Central memory CD4-positive, alpha-beta T cell (primary cell): ENCODE measurements around the gene BLM.

Experiments
- DNase-seq: peaks from one replicate; pipeline ENCODE4 v3.0.0; 2022

Gene BLM

GRCh38 chr15:90857883-90858443 is 140.8 kb downstream of the BLM start:
- DNase-seq = no peak

- no peak for DNase-seq
Observed at GRCh38 chr15:90859234-90860131, 142.3 kb downstream of the BLM start.

GRCh38 chr15:90860450-90860849 is 143.3 kb downstream of the BLM start:
- DNase-seq = no peak

GRCh38 chr15:90860942-90861675 is 144.0 kb downstream of the BLM start:
- no peak for DNase-seq

GRCh38 chr15:90862487-90862886 is 145.3 kb downstream of the BLM start:
- no peak for DNase-seq

GRCh38 chr15:90862964-90863778 is 146.0 kb downstream of the BLM start:
- no peak for DNase-seq

- no peak for DNase-seq
Observed at GRCh38 chr15:90863987-90864386, 146.8 kb downstream of the BLM start.

GRCh38 chr15:90864507-90864906 is 147.4 kb downstream of the BLM start:
- no peak for DNase-seq

GRCh38 chr15:90865702-90866101 is 148.6 kb downstream of the BLM start:
- no peak for DNase-seq
